Hepatocyte (in vitro differentiated cells): ENCODE data around the gene CPD. TPM values are rescaled to one million over a fixed set of nuclear protein-coding genes. Genes with fewer than 3 reads are reported as not detected.

Experiments used
- DNase-seq: peaks from one replicate; pipeline ENCODE4 v3.0.0-alpha.2; 2016; ENCODE audit warnings: low spot score
- H2AFZ ChIP-seq: fragments of 200-600 bp; sonication (generic); 2 replicates; pipeline ENCODE4 v1.6.0; 2016; ENCODE audit warnings: antibody characterized with exemption, mild to moderate bottlenecking
- H3K27ac ChIP-seq: fragments of 200-600 bp; sonication (generic); 2 replicates; pipeline ENCODE4 v1.5.1; 2016; ENCODE audit warnings: mild to moderate bottlenecking
- H3K27me3 ChIP-seq: fragments of 200-600 bp; sonication (generic); 2 replicates; pipeline ENCODE4 v1.6.1; 2016
- H3K36me3 ChIP-seq: fragments of 200-600 bp; sonication (generic); replicated peaks from 2 replicates; pipeline ENCODE4 v1.5.1; 2016; ENCODE audit warnings: low read depth; ENCODE audit not compliant: insufficient read depth
- H3K4me1 ChIP-seq: fragments of 200-600 bp; sonication (generic); 2 replicates; pipeline ENCODE4 v1.5.1; 2016; ENCODE audit warnings: mild to moderate bottlenecking, moderate library complexity; ENCODE audit not compliant: insufficient read depth
- H3K4me2 ChIP-seq: fragments of 200-600 bp; sonication (generic); 2 replicates; pipeline ENCODE4 v1.6.0; 2016
- H3K4me3 ChIP-seq: fragments of 200-600 bp; sonication (generic); 2 replicates; pipeline ENCODE4 v1.5.1; 2016; ENCODE audit warnings: mild to moderate bottlenecking
- H3K79me2 ChIP-seq: fragments of 200-600 bp; sonication (generic); 2 replicates; pipeline ENCODE4 v1.6.0; 2017; ENCODE audit warnings: mild to moderate bottlenecking
- H3K9me2 ChIP-seq: fragments of 200-600 bp; sonication (generic); replicated peaks from 2 replicates; pipeline ENCODE4 v1.6.0; 2017; ENCODE audit warnings: mild to moderate bottlenecking; ENCODE audit not compliant: insufficient read depth
- H3K9me3 ChIP-seq: fragments of 200-600 bp; sonication (generic); 2 replicates; pipeline ENCODE4 v1.5.1; 2016; ENCODE audit warnings: low read depth, mild to moderate bottlenecking
- H4K20me1 ChIP-seq: fragments of 200-600 bp; sonication (generic); 2 replicates; pipeline ENCODE4 v1.6.0; 2016; ENCODE audit warnings: mild to moderate bottlenecking; ENCODE audit not compliant: insufficient read depth, poor library complexity, severe bottlenecking
- CTCF ChIP-seq: fragments of 200-600 bp; sonication (generic); IDR thresholded peaks from 2 replicates; pipeline ENCODE4 v1.5.1; 2016; ENCODE audit warnings: antibody characterized with exemption, mild to moderate bottlenecking; ENCODE audit not compliant: poor library complexity
- EZH2 ChIP-seq: fragments of 200-600 bp; sonication (generic); IDR thresholded peaks from 2 replicates; pipeline ENCODE4 v1.6.1; 2016; ENCODE audit warnings: antibody characterized with exemption, mild to moderate bottlenecking, borderline replicate concordance
- EZH2phosphoT487 ChIP-seq: fragments of 200-600 bp; sonication (generic); IDR thresholded peaks from one replicate; pipeline ENCODE4 v1.6.1; 2018; ENCODE audit warnings: antibody characterized with exemption, mild to moderate bottlenecking, low read depth, moderate library complexity; ENCODE audit not compliant: unreplicated experiment, severe bottlenecking
- WGBS: methylation state at CpG from one replicate; pipeline ENCODE4 v1.1.6; 2016; ENCODE audit warnings: low lambda C conversion rate; ENCODE audit errors: missing lambda C conversion rate; 5-methylcytosine and 5-hydroxymethylcytosine counted together
- polyA plus RNA-seq: library from polyadenylated mRNA; unstranded; fragments of >200 nt; fragmentation: Nextera tagmentation; extraction: Ambion mirVana; gene quantifications from 2 replicates; pipeline ENCODE4 v1.2.1, GENCODE V29; 2016
- total RNA-seq: library from RNA; depleted of rRNA; stranded (reverse); fragments of >200 nt; gene quantifications from 2 replicates; pipeline ENCODE4 v1.2.3, GENCODE V29; 2014

The CPD gene
- total and polyA plus RNA-seq, 2 experiments from 2014 or later, result 20.7 to 80.6 TPM

GRCh38 chr17:30334421-30334820 lies 44.3 kb upstream of the CPD start:
- H3K9me2 ChIP-seq, result no peaks in the 10 kb centered on the region
- no peaks in the 10 kb centered on the region for H3K27me3 ChIP-seq
- no peaks in the 10 kb centered on the region for H4K20me1 ChIP-seq
- H3K79me2 ChIP-seq, result no peaks in the 10 kb centered on the region
- H3K4me3 ChIP-seq, result no peak overlapping the region
- no peak for DNase-seq
- peaks cover 15% of the 10 kb centered on the region for H3K4me1 ChIP-seq
- no peak overlapping the region for H3K4me2 ChIP-seq
- no peaks in the 10 kb centered on the region for H3K36me3 ChIP-seq
- no peaks in the 10 kb centered on the region for H3K9me3 ChIP-seq
- no peak for TF ChIP-seq EZH2phosphoT487
- TF ChIP-seq CTCF, result no peak
- no peak for TF ChIP-seq EZH2
- peak overlapping the region; percentile 71 for H3K27ac ChIP-seq
- WGBS, result 96% methylated on average over 4 of the region's 4 CpGs
- no peak overlapping the region for H2AFZ ChIP-seq

- H3K36me3 ChIP-seq, result no peaks in the 10 kb centered on the region
- TF ChIP-seq EZH2phosphoT487 (no peak), CTCF (peak; percentile 59), EZH2 (no peak)
- peak; percentile 82 for DNase-seq
- no peaks in the 10 kb centered on the region for H3K79me2 ChIP-seq
- peak overlapping the region; percentile 67 for H3K27ac ChIP-seq
- no peak overlapping the region for H2AFZ ChIP-seq
- H4K20me1 ChIP-seq, result no peaks in the 10 kb centered on the region
- peaks cover 22% of the 10 kb centered on the region for H3K4me1 ChIP-seq
- H3K4me3 ChIP-seq, result no peak overlapping the region
- H3K4me2 ChIP-seq, result no peak overlapping the region
- no peaks in the 10 kb centered on the region for H3K27me3 ChIP-seq
- WGBS, result 50% methylated on average over 8 of the region's 8 CpGs
- no peaks in the 10 kb centered on the region for H3K9me2 ChIP-seq
- H3K9me3 ChIP-seq, result no peaks in the 10 kb centered on the region
Observed at GRCh38 chr17:30336369-30337171, 42.2 kb upstream of the CPD start.

DNA sequence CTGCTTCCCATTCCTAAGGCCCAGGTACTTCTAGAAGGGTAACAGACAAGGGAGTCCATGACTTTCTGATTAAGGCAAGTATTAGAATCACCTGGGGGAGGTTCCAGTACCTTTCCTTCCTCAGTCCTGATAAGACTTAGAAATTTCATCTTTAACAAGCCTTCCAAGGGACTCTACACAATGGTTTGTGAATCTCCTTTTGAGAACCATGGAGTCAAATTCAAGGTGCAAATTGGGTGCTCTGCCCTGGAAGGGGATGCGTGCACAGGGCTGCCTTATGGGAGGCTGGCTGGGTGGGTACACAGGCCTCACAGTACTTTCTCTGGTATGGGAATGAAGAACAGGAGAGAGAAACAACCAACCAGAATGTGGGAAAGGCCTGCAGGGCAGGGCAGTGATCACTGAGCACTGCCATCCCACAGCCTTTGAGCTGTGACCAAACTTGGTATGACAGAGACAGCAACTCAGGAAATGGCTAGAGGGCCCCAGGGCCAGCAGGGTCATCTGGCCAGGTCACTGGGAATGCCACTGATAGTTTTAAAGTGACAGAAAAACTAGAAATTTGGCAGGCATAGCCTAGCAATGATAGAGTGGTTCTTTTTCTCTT lies 41.2 kb upstream of the CPD start:
- no peak overlapping the region for H3K4me3 ChIP-seq
- no peaks in the 10 kb centered on the region for H3K79me2 ChIP-seq
- H3K36me3 ChIP-seq, result no peaks in the 10 kb centered on the region
- TF ChIP-seq CTCF (no peak), EZH2phosphoT487 (no peak), EZH2 (no peak)
- H3K9me3 ChIP-seq, result no peaks in the 10 kb centered on the region
- H3K27me3 ChIP-seq, result no peaks in the 10 kb centered on the region
- H3K4me2 ChIP-seq, result no peak overlapping the region
- peaks cover 20% of the 10 kb centered on the region for H3K4me1 ChIP-seq
- H3K9me2 ChIP-seq, result no peaks in the 10 kb centered on the region
- WGBS, result 96% methylated on average over 1 of the region's 1 CpG
- H2AFZ ChIP-seq, result no peak overlapping the region
- H4K20me1 ChIP-seq, result no peaks in the 10 kb centered on the region
- H3K27ac ChIP-seq, result peak overlapping the region; percentile 67
- no peak for DNase-seq
